H9 (cell line): Measurements from ENCODE around the gene LITAFD. TPM values are rescaled to one million over a fixed set of nuclear protein-coding genes. Genes with fewer than 3 reads are reported as not detected.

Experiments used
- DNase-seq: peaks from one replicate; pipeline ENCODE4 v3.0.0-alpha.2; 2017
- H2AFZ ChIP-seq: one replicate; pipeline ENCODE4 v1.6.1; 2013; ENCODE audit warnings: mild to moderate bottlenecking, low read length, control low read depth, moderate library complexity
- H2AK5ac ChIP-seq: 2 replicates; pipeline ENCODE4 v1.6.1; 2013; ENCODE audit warnings: low read length, control low read depth, mixed read lengths; ENCODE audit not compliant: insufficient read length
- H2BK120ac ChIP-seq: one replicate; pipeline ENCODE4 v1.6.1; 2013; ENCODE audit warnings: low read depth, mild to moderate bottlenecking, low read length, control low read depth, inconsistent platforms; ENCODE audit not compliant: poor library complexity, severe bottlenecking
- H2BK12ac ChIP-seq: 2 replicates; pipeline ENCODE4 v1.6.1; 2013; ENCODE audit warnings: low read length, control low read depth, mixed read lengths, low read depth; ENCODE audit not compliant: insufficient read length
- H2BK15ac ChIP-seq: 2 replicates; pipeline ENCODE4 v1.6.1; 2013; ENCODE audit warnings: low read depth, low read length, control low read depth
- H2BK20ac ChIP-seq: one replicate; pipeline ENCODE4 v1.6.1; 2013; ENCODE audit warnings: low read depth, mild to moderate bottlenecking, low read length, control low read depth, inconsistent platforms; ENCODE audit not compliant: poor library complexity, severe bottlenecking
- H2BK5ac ChIP-seq: 2 replicates; pipeline ENCODE4 v1.6.1; 2013; ENCODE audit warnings: low read length, control low read depth, mixed read lengths; ENCODE audit not compliant: insufficient read length
- H3K14ac ChIP-seq: 2 replicates; pipeline ENCODE4 v1.6.1; 2013; ENCODE audit warnings: low read length, control low read depth; ENCODE audit not compliant: insufficient read depth
- H3K18ac ChIP-seq: 2 replicates; pipeline ENCODE4 v1.6.1; 2013; ENCODE audit warnings: low read depth, mild to moderate bottlenecking, mixed read lengths, low read length, control low read depth; ENCODE audit not compliant: insufficient read length
- H3K23ac ChIP-seq: 2 replicates; pipeline ENCODE4 v1.6.1; 2013; ENCODE audit warnings: low read length, control low read depth, mixed read lengths, low read depth; ENCODE audit not compliant: insufficient read length
- H3K23me2 ChIP-seq: 2 replicates; pipeline ENCODE4 v1.6.1; 2013; ENCODE audit warnings: low read depth, mild to moderate bottlenecking, mixed read lengths, low read length, control low read depth; ENCODE audit not compliant: insufficient read length, poor library complexity, severe bottlenecking
- H3K27ac ChIP-seq: 2 replicates; pipeline ENCODE4 v1.5.1; 2013; ENCODE audit warnings: low read length, control low read depth, mixed read lengths, low read depth; ENCODE audit not compliant: insufficient read length
- H3K27me3 ChIP-seq: 2 replicates; pipeline ENCODE4 v1.6.1; 2013; ENCODE audit warnings: low read length, control low read depth, inconsistent platforms; ENCODE audit not compliant: insufficient read depth
- H3K4ac ChIP-seq: 2 replicates; pipeline ENCODE4 v1.6.1; 2013; ENCODE audit warnings: low read depth, mild to moderate bottlenecking, control low read depth, inconsistent platforms, low read length, moderate library complexity
- H3K4me1 ChIP-seq: 2 replicates; pipeline ENCODE4 v1.6.1; 2013; ENCODE audit warnings: low read length, control low read depth, inconsistent platforms; ENCODE audit not compliant: insufficient read depth
- H3K4me2 ChIP-seq: 2 replicates; pipeline ENCODE4 v1.6.1; 2013; ENCODE audit warnings: low read length, control low read depth, mixed read lengths; ENCODE audit not compliant: insufficient read length, insufficient read depth
- H3K56ac ChIP-seq: 2 replicates; pipeline ENCODE4 v1.6.1; 2013; ENCODE audit warnings: low read depth, mild to moderate bottlenecking, mixed read lengths, low read length, control low read depth; ENCODE audit not compliant: insufficient read length
- H3K79me1 ChIP-seq: 2 replicates; pipeline ENCODE4 v1.6.1; 2013; ENCODE audit warnings: low read depth, mild to moderate bottlenecking, moderate library complexity, low read length, control low read depth, inconsistent platforms; ENCODE audit not compliant: insufficient read depth, poor library complexity, severe bottlenecking
- H3K79me2 ChIP-seq: 2 replicates; pipeline ENCODE4 v1.6.1; 2013; ENCODE audit warnings: low read length, control low read depth, inconsistent platforms; ENCODE audit not compliant: insufficient read depth
- H3K9ac ChIP-seq: 2 replicates; pipeline ENCODE4 v1.6.1; 2013; ENCODE audit warnings: low read length, control low read depth, mixed read lengths; ENCODE audit not compliant: insufficient read length; ENCODE audit errors: extremely low read depth
- H3K9me3 ChIP-seq: one replicate; pipeline ENCODE4 v1.6.1; 2013; ENCODE audit warnings: low read depth, low read length, inconsistent platforms; ENCODE audit not compliant: control insufficient read depth
- H3T11ph ChIP-seq: one replicate; pipeline ENCODE4 v1.6.1; 2013; ENCODE audit warnings: mild to moderate bottlenecking, low read length, control low read depth, inconsistent platforms
- H4K20me1 ChIP-seq: one replicate; pipeline ENCODE4 v1.6.1; 2013; ENCODE audit not compliant: control insufficient read depth, insufficient read length, insufficient read depth
- H4K5ac ChIP-seq: 2 replicates; pipeline ENCODE4 v1.6.1; 2013; ENCODE audit warnings: low read depth, mild to moderate bottlenecking, mixed read lengths, low read length, control low read depth; ENCODE audit not compliant: insufficient read length
- H4K8ac ChIP-seq: replicated peaks from 2 replicates; pipeline ENCODE4 v1.6.1; 2013; ENCODE audit warnings: low read length, control low read depth, mixed read lengths, low read depth; ENCODE audit not compliant: insufficient read length
- H4K91ac ChIP-seq: 2 replicates; pipeline ENCODE4 v1.6.1; 2013; ENCODE audit warnings: low read depth, mild to moderate bottlenecking, moderate library complexity, mixed read lengths, low read length, control low read depth; ENCODE audit not compliant: insufficient read length
- H3K27ac Mint-ChIP-seq, 3 experiments: 2 replicates in 2 of 3; 3 replicates in 1 of 3; pipeline ENCODE4 v1.8.0; 2020 to 2021; ENCODE audit warnings: mixed read lengths in 3 of 3, mild to moderate bottlenecking in 1 of 3, moderate library complexity in 1 of 3
- H3K27me3 Mint-ChIP-seq: 2 replicates; pipeline ENCODE4 v1.8.0; 2021; ENCODE audit warnings: low read depth, mild to moderate bottlenecking, moderate library complexity, mixed read lengths
- H3K36me3 Mint-ChIP-seq, 3 experiments: 2 replicates in 2 of 3; 3 replicates in 1 of 3; pipeline ENCODE4 v1.8.0; 2020 to 2021; ENCODE audit warnings: low read depth in 3 of 3, mixed read lengths in 3 of 3; ENCODE audit not compliant: insufficient read depth in 1 of 3
- H3K4me1 Mint-ChIP-seq, 2 experiments: 2 replicates each; pipeline ENCODE4 v1.8.0; 2020; ENCODE audit warnings: mixed read lengths in 2 of 2
- H3K4me3 Mint-ChIP-seq, 2 experiments: 2 replicates in 1 of 2; 3 replicates in 1 of 2; pipeline ENCODE4 v1.8.0; 2020 to 2021; ENCODE audit warnings: mild to moderate bottlenecking in 2 of 2, mixed read lengths in 2 of 2, moderate library complexity in 1 of 2
- H3K9me3 Mint-ChIP-seq, 2 experiments: 2 replicates in 1 of 2; 3 replicates in 1 of 2; pipeline ENCODE4 v1.8.0; 2020; ENCODE audit warnings: mild to moderate bottlenecking in 2 of 2, mixed read lengths in 2 of 2, moderate library complexity in 1 of 2
- WGBS: extraction: QIAGEN DNeasy Blood & Tissue Kit; methylation state at CpG from one replicate; pipeline ENCODE4 v1.1.7; 2013; ENCODE audit warnings: missing lambda C conversion rate, low lambda C conversion rate, mixed read lengths; ENCODE audit not compliant: insufficient read length; ENCODE audit errors: extremely low coverage; 5-methylcytosine and 5-hydroxymethylcytosine counted together
- total RNA-seq: library from RNA; stranded (reverse); gene quantifications from 2 replicates; pipeline ENCODE4 v1.2.1, GENCODE V29; 2021
- TF ChIP-seq, protein P1 (sequence below): fragments of 200-600 bp; sonication (generic); conservative IDR thresholded peaks from 3 replicates; pipeline ENCODE4 v1.8.0; 2021; ENCODE audit warnings: antibody characterized with exemption, mild to moderate bottlenecking

LITAFD gene
- total RNA-seq, 1 experiment from 2014 or later = not detected

DNA sequence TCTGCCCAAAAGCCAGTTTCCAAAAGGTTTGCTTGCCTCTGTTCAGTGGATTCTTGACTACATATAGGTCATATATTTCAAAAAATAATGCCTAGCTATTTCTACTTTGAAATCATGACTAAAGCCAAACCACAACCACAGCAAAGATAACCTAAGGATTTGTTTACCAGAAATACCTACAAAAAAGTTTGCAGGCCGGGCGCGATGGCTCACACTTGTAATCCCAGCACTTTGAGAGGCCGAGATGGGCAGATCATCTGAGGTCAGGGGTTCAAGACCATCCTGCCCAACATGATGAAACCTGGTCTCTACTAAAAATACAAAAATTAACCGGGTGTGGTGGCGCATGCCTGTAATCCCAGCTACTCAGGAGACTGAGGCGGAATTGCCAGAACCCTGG lies 28.5 kb upstream of the LITAFD start:
- H4K8ac ChIP-seq = no peak overlapping the region
- H3K27ac Mint-ChIP-seq = peak overlapping the region in 1 of 3 experiments; percentile 43; a peak in 2 of 7 replicates
- H3K4me3 Mint-ChIP-seq = no peak overlapping the region
- TF ChIP-seq, protein P1, sequence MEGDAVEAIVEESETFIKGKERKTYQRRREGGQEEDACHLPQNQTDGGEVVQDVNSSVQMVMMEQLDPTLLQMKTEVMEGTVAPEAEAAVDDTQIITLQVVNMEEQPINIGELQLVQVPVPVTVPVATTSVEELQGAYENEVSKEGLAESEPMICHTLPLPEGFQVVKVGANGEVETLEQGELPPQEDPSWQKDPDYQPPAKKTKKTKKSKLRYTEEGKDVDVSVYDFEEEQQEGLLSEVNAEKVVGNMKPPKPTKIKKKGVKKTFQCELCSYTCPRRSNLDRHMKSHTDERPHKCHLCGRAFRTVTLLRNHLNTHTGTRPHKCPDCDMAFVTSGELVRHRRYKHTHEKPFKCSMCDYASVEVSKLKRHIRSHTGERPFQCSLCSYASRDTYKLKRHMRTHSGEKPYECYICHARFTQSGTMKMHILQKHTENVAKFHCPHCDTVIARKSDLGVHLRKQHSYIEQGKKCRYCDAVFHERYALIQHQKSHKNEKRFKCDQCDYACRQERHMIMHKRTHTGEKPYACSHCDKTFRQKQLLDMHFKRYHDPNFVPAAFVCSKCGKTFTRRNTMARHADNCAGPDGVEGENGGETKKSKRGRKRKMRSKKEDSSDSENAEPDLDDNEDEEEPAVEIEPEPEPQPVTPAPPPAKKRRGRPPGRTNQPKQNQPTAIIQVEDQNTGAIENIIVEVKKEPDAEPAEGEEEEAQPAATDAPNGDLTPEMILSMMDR = no peak
- no peak overlapping the region for H2BK120ac ChIP-seq
- no peak overlapping the region for H2AK5ac ChIP-seq
- no peak overlapping the region for H3K4ac ChIP-seq
- H4K20me1 ChIP-seq = peaks cover 6% of the 10 kb centered on the region
- no peak for DNase-seq
- no peak overlapping the region for H3T11ph ChIP-seq
- H3K23me2 ChIP-seq = no peaks in the 10 kb centered on the region
- peaks cover 29 to 37% of the 10 kb centered on the region in 2 experiments for H3K4me1 Mint-ChIP-seq
- no peak overlapping the region for H3K56ac ChIP-seq
- no peaks in the 10 kb centered on the region for H3K79me2 ChIP-seq
- no peaks in the 10 kb centered on the region for H3K4me1 ChIP-seq
- no peaks in the 10 kb centered on the region; the same call in 1 of the 2 replicates for H3K27me3 Mint-ChIP-seq
- no peak overlapping the region for H2BK15ac ChIP-seq
- H3K9me3 ChIP-seq = no peaks in the 10 kb centered on the region
- no peak overlapping the region for H2AFZ ChIP-seq
- peaks cover 50 to 98% (median 79%) of the 10 kb centered on the region in 3 experiments for H3K36me3 Mint-ChIP-seq
- H3K4me2 ChIP-seq = no peak overlapping the region
- H3K79me1 ChIP-seq = no peaks in the 10 kb centered on the region
- H2BK12ac ChIP-seq = no peak overlapping the region
- H3K23ac ChIP-seq = no peak overlapping the region
- H4K5ac ChIP-seq = no peak overlapping the region
- H4K91ac ChIP-seq = no peak overlapping the region
- no peak overlapping the region for H3K27ac ChIP-seq
- no peak overlapping the region for H2BK5ac ChIP-seq
- H2BK20ac ChIP-seq = no peak overlapping the region
- H3K14ac ChIP-seq = no peak overlapping the region
- peaks cover 0 to 3% of the 10 kb centered on the region in 2 experiments; a peak in 2 of 5 replicates for H3K9me3 Mint-ChIP-seq
- no peak overlapping the region for H3K9ac ChIP-seq
- no peaks in the 10 kb centered on the region for H3K27me3 ChIP-seq
- no CpG with 5 or more reads among the region's 7 CpGs for WGBS
- no peak overlapping the region for H3K18ac ChIP-seq
